ENCODE results near the gene GATAD2A.

The GATAD2A gene

GRCh38 chr19:19514215-19514657 is 108.8 kb downstream of the GATAD2A start:
- peak; percentile 33 for DNase-seq

- DNase-seq: no peak
These were observed 109.6 kb downstream of the GATAD2A start, which contains the start of gene TSSK6 for GRCh38 chr19:19514881-19515641. TSS of gene TSSK6 (minus strand) at chr19:19515548. CDS start at chr19:19515427, 121 bp downstream.

- DNase-seq: peak; percentile 91
These were observed 110.4 kb downstream of the GATAD2A start, which contains the start of gene NDUFA13 for GRCh38 chr19:19515642-19516519. TSS of gene NDUFA13 (plus strand) at chr19:19516225. CDS start at chr19:19516239, 14 bp downstream.

GRCh38 chr19:19517235-19517619 is 111.8 kb downstream of the GATAD2A start:
- no peak for DNase-seq

GRCh38 chr19:19520989-19521388 is 115.5 kb downstream of the GATAD2A start:
- DNase-seq: no peak

GRCh38 chr19:19523177-19523576 is 117.7 kb downstream of the GATAD2A start:
- DNase-seq: no peak

GRCh38 chr19:19524053-19524452 is 118.6 kb downstream of the GATAD2A start:
- no peak for DNase-seq

GRCh38 chr19:19525611-19526380 is 120.3 kb downstream of the GATAD2A start:
- DNase-seq: no peak

- no peak for DNase-seq
These were observed 121.3 kb downstream of the GATAD2A start for GRCh38 chr19:19526581-19527370.

GRCh38 chr19:19527371-19527656 is 121.8 kb downstream of the GATAD2A start:
- DNase-seq: no peak

GRCh38 chr19:19527674-19528625 is 122.5 kb downstream of the GATAD2A start:
- no peak for DNase-seq

- DNase-seq: no peak
These were observed 123.4 kb downstream of the GATAD2A start, which contains the start of gene YJEFN3 for GRCh38 chr19:19528721-19529490. TSS of gene YJEFN3 (plus strand) at chr19:19528911. CDS start at chr19:19528933, 22 bp downstream.

- no peak for DNase-seq
These were observed 124.4 kb downstream of the GATAD2A start for GRCh38 chr19:19529783-19530422.

- DNase-seq: no peak
These were observed 124.9 kb downstream of the GATAD2A start for GRCh38 chr19:19530423-19530804.

GRCh38 chr19:19530889-19531288 is 125.4 kb downstream of the GATAD2A start:
- DNase-seq: no peak

GRCh38 chr19:19531951-19532805 is 126.7 kb downstream of the GATAD2A start:
- DNase-seq: peak; percentile 79

GRCh38 chr19:19532806-19533701 is 127.6 kb downstream of the GATAD2A start:
- DNase-seq: no peak

- no peak for DNase-seq
These were observed 128.4 kb downstream of the GATAD2A start for GRCh38 chr19:19533841-19534240.

All from CD4-positive, alpha-beta T cell treated with Interleukin-15 for 1 hour (primary cell).